Activated T-cell treated with anti-CD3 and anti-CD28 coated beads for 4 hours (primary cell): ENCODE data around the gene CASKIN1.
"Not testable (repeated sequence)": the region's sequence is repeated elsewhere in the genome, so short reads cannot be mapped to it uniquely, and the experiment has no call there.

Experiments used
- DNase-seq: peaks from one replicate; pipeline ENCODE4 v3.0.0-alpha.2; 2020

The CASKIN1 gene

DNA sequence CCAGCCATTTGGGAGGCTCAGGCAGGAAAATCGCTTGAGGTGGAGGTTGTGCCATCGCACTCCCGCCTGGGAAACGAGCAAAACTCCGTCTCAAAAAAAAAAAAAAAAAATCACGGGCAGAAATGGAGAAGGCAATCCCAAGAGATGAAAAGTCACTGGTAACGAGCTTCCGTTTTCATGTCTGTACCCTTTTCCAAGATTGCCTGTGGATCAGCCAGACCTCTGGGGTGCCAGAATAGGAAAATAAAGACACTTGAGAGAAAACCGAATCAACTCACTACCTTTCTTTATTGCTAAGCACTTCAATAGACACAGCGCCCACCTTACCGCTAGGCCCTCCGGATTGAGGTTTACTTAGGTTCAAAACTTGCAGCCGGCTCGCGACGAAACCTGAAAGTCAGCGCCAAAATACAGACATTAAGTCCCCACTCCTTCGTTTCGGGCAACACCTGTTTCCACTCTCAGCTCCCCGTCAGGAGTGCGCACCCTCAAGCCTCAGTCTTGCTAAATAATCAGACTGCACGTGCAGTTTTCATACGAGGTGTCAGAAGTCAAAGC is 41.8 kb downstream of the CASKIN1 start:
- no peak for DNase-seq

DNA sequence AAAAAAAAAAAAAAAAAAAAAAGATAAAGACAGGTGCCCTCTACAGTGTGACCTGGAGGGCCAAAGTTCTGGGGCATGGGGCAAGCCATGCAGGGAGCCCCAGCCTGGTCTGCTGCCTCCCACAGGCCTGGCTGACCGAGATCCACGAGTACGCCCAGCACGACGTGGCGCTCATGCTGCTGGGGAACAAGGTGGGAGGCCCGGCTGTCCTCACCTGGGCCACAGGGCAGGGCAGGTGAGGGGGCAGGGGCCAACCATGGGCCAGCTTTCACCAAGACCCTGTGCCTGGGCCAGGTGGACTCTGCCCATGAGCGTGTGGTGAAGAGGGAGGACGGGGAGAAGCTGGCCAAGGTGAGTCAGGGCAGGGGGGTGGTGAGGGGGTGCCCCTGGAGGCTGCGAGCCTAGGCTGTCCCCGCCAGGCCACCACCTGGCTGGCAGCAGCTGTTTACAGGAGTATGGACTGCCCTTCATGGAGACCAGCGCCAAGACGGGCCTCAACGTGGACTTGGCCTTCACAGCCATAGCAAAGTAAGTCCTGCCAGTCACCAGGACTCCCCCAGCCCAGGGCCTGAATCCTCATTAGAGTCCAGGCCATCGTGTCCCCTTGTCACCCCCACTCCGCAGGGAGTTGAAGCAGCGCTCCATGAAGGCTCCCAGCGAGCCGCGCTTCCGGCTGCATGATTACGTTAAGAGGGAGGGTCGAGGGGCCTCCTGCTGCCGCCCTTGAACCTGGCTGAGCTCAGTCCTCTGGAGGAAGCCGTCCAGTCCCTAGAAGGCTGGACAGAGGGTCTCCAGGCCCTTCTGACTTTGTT is 43.5 kb downstream of the CASKIN1 start:
- no peak for DNase-seq

DNA sequence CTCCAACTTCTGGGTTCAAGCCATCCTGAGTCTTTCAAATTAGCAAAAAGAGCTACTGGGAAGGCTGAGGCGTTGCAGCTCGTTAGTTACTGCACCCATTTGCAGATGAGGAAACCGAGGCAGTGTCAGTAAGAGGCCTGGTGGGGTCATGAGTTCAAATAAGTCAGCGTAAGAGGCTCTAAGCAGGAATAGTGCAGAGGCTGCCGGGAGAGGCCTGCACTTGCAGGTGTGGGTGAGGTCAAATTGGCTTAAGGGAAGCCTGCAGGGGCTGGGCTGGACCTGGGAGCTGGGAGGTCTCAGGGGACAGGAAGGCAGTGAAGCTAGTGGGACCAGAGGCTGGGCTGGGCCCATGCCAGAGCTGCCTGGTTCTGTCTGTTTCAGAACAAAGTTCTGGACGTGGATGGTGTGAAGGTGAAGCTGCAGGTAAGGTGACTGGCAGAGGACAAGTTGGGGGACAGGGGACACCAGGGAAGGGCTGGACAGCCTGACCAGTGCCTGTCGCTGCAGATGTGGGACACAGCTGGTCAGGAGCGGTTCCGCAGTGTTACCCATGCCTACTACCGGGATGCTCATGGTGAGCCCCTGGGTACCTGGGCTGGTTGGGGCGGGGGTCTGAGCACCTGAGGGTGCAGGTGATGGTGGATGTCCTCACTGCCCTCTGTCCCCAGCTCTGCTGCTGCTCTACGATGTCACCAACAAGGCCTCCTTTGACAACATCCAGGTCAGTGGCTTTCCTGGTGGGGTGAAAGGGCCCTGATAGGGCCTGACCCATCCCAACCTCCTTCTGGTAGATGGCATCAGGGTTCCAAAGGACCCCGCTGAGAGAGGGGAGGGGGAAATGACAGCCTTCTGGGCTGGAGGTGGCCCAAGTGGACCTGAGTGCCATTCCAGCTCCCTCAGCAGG is 45.0 kb downstream of the CASKIN1 start:
- no peak for DNase-seq

DNA sequence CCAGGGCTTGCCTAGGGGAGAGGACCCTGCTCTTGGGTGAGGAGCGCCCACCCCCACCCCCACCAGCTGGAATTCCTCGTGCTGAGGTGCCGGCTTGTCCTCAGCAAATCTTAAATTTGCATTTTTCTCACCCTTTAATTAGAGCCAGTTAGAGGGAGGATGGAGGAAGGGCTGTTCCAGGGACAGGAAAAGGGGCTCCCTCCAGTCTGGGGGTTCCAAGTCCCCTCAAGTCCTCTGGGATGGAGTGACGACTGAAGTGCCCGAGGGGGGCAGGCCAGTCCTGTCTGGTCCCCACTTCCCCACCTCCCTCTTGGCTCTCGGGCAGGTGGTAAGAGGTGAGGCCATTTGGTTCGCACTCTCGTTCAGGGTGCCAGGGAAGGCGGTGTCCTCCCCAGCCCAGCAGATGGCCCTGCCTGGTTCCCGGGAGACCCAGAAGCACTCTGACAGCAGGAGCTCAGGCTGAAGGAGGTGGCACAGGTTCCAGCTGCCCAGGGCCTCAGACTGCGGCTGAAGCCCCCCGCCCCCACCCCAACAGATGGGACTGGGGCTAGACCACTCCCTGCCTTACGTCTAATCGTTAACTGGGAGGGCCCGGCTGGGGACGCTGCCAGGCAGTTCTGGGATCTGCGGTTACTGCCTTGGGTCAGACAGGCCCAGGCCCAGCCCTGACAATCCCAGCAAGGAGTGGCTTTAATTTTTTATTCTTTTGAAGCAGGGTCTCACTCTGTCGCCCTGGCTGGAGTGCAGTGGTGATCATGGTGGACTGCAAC is 45.8 kb downstream of the CASKIN1 start:
- no peak for DNase-seq

DNA sequence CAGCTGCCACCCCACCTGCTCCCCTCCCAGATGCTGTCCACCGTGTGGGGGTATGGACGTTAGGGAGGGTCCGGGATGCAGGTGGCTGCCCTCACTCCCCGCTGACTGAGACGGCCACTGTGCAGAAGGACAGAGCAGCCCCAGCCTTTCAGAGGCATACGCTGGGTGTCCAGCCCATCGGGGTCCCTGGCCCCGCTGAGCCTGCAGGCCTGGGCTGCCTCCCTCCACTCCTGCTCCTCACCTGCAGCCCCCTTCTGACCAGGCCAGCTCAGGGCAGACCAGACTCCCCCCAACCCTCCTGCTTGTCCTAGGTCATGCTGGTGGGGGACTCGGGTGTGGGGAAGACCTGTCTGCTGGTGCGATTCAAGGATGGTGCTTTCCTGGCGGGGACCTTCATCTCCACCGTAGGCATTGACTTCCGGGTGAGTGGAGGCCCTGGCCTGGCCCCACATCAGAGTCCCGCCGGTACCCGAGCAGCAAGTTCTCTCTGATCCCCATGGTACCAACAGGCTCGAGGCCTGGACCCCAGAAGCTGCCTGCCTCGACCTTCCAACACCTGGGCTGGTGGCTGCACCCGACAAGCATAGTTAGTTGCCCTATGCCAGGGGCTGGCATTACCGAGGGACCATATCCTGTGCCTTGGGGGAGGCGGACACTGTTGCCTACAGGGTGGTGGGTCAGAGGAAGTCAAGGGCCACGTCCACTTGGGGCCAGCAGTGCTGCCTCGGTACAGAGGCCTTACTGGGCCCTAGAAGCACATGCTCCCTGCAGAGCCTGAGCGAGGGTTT is 46.6 kb downstream of the CASKIN1 start:
- no peak for DNase-seq

DNA sequence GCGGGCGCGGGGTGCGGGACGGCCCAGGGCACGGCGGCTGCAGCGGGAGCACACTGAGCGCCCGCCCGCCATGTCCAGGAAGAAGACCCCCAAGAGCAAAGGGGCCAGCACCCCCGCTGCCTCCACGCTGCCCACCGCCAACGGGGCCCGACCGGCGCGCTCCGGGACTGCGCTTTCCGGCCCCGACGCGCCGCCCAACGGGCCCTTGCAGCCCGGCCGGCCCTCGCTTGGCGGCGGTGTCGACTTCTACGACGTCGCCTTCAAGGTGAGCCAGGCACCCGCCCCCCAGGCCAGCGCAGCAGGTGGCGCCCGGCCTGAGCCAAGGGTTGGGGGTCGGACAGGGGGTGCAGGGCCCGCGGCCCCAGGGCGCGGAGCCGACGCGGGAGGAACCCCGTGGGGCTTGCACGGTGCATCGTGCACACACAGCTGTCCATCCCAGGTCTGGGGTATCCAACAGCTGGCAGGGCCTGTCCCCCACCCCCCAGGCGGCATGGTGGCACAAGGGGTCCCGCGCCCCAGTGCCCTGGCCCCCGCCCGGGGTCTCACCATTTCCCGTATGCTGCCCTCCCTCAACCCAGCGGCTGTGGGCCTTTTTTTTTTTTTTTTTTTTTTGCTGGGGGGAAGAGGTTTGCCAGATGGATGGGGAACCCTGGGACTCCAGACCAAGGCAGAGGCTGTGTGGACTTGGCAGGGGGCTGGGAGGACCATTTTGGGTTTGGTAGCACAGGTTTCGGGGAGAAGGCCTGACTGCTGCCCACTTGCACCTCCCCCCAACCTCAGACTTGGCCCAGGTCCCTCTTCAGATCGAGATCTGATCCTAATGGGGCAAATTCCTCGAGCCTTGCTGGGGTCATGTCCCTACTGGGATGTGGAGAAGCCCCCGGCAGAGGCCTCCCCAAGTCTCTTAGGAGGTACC is 47.4 kb downstream of the CASKIN1 start:
- no peak for DNase-seq

DNA sequence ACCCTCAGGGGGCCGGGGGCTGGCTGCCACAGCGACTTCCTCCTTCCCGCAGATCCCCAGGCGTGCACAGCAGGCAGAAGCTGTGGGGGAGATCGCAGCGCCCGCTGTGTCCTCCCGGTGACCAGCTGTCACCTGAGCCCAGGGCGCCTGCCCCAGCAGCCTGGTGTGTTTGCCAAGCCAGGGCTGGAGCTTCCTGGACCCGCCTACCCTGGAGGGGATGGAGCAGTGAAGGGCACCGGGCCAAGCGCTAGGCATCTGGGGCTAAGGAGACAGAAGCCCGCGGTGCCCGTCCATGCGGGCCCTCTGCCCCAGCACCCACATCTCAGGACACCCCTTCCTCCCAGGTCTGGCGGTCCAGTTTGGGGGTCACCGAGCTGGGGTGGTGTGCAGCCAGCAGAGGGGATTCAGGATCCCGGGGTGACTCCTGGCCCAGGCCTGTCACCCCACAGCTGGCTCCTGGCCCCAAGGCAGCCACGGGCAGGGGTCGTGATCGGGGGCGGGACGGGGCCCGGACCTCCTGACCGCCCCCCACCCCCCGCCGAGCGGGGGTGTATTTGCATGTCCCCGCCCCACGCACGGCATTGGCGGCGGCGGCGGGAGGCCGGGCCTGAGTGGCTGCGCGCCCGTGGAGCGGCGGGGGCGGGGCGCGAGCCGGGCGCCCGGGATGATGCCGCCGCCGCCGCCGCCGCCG is 48.3 kb downstream of the CASKIN1 start, which contains the start of gene RAB26:
RAB26 (plus strand) TSS at position 645 of the 691 bp plus-strand sequence. CDS start 159 bp downstream, outside the sequence.
- DNase-seq, result peak; percentile 35

DNA sequence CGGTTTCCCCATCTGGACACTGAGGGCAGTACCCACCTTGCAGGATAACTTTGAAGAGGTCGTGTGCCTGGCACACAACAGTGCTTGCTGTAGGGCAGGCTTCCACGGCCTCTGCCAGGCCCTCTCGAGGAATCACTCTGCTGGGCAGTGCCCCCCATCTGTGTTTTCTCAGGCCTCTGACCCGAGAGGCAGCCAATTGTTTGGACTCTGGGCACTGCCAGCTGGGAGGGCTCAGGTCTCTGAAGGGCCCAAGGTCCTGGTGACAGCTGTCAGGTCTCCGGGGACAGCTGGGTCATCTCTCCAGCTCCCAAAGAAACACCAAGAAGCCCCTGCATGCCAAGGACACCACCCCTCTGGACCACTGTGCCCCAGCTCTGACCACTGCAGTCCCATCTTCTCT is 49.0 kb downstream of the CASKIN1 start:
- DNase-seq, result no peak

DNA sequence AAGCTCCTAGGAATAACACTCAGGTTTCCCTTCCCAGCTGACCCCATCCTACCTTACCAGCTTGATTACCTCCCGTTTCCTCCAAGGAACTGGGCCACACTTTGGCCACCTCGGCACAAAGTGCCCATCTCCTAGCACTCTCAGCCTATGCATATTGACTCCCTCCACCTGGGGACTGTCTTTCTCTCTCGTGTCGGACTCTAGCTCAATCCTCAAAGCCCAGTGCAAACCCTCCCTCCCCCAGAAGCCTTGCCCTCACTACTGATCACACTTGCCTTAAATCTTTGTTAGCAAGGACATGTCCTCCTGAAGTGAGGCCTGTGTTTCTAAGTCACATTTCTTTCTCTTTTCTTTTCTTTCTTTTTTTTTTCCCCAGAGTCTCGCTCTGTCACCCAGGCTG is 50.6 kb downstream of the CASKIN1 start:
- DNase-seq, result no peak

DNA sequence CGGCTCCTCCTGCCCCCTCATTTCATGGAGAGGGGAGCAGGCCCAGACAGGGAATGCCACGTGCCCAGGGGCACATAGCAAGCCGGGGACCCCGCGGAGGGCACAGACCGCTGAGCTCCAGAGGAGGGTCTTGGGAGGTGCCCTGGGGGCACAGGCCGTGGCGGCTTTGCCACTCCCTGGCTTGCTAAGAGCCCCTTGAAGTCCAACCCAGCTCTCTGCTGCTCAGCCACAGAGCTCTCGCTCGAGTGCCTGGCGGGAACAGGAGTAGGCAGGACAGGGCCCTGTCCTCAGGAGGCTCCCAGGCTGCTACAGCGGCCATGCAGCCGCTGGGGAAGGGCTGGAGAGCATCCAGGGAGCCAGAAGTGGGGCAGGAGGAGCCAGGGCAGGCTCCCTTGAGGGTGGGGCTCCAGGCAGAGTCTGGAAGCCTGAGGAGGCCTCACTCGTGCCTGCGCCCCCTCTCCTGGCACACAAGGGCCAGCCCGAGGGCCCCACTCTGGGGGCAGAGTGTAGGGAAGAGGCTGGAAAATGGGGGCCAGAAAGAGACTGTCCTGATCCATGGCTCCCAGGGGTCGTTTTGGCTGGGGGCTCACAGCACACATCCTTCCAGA is 52.4 kb downstream of the CASKIN1 start:
- no peak for DNase-seq

DNA sequence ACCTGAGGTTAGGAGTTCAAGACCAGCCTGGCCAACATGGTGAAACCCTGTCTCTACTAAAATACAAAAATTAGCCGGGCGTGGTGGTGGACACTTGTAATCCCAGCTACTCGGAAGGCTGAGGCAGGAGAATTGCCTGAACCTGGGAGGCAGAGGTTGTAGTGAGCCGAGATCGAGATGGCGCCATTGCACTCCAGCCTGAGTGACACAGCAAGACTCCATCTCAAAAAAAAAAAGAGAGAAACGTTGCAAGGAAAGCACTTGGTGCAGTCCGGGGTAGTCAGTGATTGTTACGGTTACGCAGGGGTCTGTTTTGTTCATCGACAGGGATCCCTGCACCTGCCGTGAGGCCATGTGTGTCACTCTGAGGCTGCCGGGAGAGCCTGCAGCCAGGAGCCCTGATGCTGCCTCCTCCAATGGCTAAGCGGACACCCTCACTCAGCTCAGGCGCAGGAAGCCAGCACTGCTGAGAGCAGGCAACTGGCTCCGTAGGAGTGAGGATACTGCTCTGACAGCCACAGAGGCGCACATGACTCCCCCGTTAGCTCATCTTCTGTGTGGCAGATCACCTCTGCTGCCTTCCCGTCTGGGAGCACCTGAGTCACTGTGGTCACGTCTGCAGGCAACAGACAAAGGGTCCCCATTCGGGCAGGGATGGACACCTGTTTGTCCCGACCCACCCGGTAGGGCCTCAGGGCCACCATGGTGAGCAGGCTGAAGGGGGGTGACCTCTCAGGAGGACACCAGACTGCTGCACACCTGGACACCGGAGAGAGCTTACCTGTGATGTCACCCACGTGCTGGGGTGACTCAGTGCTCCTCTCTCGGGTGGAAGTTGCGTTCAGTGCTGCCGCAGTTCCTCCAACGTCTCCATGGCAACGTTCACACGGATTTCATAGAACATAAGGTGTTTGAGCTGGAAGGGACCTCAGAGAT is 53.2 kb downstream of the CASKIN1 start:
- no peak for DNase-seq

DNA sequence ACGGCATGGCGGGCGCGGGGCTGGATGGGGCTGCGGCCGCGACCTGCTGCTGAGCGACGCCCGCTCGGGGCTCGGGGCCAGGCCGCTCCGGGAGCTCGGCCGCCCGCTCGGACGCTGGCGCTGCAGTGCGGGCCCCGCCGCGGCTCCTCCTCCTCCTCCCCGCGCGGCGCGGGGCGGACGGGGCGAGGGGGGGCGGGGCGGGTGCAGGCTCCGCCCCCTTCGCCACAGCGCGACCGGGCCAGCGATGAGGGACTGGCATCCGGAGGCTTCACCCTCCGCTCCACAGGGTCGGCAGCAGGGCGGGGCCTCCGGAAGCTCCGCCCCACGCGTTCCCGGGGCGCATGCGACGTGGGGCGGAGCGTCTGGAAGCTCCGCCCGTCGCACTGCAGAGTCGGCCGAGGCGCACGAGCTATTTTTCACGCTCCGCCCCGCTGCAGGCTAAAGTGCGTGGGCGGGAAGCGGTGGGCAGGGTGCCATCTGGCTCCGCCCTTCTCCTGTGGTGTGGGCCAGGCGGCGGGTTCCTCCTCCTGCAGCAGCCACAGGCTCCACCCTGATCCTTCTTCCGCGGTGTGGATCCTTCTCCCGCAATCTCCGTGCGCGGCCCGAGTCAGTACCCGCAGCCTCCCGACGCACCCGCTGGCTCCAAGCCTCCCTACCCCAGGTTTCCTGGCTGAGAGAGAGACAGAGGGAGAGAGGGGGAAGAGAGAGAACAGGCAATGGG is 60.5 kb downstream of the CASKIN1 start, which contains the start of gene PKD1:
PKD1 (minus strand) TSS at position 129 of the 721 bp plus-strand sequence. CDS start 209 bp downstream, outside the sequence.
- peak; percentile 98 for DNase-seq

DNA sequence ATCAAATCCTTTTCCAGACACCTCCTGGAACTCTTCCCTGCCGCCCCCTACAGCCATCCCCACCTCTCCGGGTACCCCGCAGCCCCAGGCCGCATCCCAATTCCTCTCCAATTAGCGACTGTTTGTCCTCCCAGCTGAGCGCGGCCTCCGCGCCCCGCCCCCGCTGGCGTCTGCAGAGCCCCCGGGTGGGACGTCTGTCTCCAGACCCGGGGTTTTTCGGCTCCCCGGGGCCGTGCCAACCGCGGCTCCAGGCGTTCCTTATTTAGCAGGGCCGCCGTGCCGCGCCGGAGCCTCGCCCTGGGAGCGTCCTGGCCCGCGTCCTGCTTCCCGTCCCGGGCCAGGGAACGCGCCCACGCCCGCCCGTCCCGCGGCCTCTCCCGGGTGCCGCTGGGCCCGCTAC is 61.3 kb downstream of the CASKIN1 start:
- DNase-seq, result not testable (repeated sequence)

DNA sequence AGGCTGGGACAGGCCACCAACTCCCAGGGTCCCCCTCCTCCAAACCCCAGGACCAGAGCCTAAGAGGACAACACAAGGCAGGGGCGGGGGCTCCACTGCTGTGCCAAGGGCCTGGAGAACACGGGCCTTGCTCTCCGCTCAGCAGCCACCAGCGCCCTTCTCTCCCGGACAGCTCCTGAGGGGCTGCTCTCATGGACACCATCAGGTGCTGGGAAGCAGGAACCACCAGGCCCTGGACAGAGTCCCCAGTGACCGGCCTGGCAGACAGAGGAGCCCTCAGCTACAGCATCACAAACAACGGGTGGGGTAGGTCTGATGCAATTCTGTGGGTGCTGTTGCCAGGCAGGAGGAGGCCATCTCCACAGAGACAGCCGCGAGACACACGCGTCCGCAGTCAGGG is 62.6 kb downstream of the CASKIN1 start:
- DNase-seq, result not testable (repeated sequence)

DNA sequence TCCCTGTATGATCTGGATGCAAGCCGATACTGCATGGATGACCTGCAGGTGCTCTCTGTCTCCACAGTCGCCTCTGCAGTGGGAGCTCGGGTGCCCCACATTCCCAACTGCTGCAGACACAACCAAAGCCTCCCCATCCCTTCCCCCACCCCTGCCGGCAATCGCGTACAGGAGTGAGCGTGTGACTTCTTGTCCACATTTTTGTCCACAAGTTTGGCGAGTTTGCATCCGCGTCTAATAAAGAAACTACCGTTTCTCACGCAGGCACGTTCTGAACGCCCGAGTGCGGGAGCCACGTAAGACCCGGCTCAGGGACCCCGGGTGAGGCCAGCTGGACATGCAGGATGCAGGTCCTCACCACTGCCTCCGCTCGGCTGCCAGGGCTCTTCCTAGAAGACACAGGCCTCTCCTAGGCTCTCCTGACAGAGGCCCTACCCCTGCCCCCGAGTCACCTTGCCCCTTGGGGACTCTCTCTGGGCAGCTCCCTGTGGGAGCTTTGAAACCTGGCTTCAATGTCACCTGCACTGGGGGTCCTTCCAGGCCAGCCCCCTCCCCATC is 66.4 kb downstream of the CASKIN1 start:
- DNase-seq, result not testable (repeated sequence)

DNA sequence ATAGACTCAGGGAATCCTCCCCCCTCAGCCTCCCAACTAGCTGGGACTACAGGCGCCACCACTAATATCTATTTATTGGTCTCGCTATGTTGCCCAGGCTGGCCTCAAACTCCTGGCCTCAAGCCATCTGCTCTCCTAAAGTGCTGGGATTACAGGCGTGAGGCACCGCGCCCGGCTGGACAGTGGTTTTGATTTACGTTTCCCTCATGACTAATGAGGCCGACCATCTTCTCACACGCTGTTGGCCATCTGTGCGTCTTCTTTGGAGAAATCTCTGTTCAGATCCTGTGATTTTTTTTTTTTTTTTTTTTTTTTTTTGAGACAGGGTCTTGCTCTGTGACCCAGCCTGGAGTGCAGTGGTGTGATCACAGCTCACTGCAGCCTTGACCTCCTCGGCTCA is 67.2 kb downstream of the CASKIN1 start:
- DNase-seq, result not testable (repeated sequence)

DNA sequence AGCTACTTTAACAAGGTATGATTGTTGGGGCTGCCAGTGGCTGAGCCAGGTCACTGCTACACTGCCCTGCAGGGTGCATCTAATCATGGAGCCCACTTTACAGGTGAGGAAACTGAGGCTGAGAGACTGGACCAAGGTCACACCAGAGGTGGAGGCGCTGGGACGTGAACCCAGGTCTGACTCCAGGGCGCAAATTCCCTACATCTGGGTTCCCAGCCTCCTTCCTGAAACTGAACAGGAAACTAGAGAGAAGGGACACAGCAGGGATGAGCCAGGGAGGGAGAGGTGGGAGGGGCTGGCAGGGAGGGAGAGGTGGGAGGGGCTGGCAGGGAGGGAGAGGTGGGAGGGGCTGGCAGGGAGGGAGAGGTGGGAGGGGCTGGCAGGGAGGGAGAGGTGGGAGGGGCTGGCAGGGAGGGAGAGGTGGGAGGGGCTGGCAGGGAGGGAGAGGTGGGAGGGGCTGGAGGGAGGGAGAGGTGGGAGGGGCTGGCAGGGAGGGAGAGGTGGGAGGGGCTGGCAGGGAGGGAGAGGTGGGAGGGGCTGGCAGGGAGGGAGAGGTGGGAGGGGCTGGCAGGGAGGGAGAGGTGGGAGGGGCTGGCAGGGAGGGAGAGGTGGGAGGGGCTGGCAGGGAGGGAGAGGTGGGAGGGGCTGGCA is 68.7 kb downstream of the CASKIN1 start:
- DNase-seq, result peak; percentile 31
